Kidney capillary endothelial cell (primary cell): ENCODE measurements around the gene SLC9B1.
A peak's percentile ranks its signal among the peaks of the same experiment; 100 is the strongest.

Experiments used
- DNase-seq: peaks from one replicate; pipeline ENCODE4 v3.0.0-alpha.2; 2018; ENCODE audit warnings: low spot score

Gene SLC9B1

DNA sequence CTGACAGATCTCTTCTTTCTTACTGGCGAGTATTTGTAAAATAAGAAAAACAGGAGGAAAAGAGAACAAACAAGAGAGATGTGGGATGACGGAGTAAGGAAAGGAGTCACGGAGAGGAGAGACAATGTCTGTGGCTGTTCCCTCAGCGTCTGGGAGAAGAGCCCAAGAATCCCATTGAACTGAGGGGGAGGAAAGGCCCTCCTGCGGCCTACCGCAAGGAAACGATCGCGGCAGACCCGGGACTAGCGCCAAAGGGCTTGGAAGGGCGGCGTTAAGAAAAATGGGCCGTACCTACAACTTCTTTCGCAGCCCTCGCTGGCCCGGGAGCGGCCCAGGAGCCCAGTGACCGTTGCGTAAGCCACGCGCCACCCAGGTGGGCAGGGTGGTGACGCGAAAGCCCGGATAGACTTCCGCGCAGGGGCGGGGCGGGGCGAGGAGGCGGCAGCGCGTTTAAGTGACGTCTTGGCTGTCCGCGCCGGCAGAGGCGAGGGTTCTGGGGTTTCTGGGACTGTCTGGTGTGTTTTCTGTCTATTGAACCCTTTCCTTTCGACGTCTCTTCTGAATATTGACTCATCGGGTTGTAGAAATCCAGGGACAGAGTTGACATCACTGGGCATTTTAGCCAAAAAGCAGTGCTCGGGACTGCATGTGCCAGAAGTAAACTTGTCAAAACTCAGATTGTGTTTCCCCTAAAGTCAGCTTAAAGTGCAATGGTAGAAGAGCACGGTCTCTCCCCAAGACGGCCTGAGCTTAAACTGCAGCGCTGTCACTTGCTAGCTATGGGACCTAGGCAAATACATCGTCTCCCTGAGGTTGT lies at the start of gene SLC9B1:
Gene SLC9B1 (minus strand): TSS at position 398 of the 817 bp plus-strand sequence. CDS start 27,994 bp downstream, outside the sequence.
- peak; percentile 71 for DNase-seq

GRCh38 chr4:103067841-103068547 lies 48.5 kb upstream of the SLC9B1 start:
- peak; percentile 55 for DNase-seq

DNA sequence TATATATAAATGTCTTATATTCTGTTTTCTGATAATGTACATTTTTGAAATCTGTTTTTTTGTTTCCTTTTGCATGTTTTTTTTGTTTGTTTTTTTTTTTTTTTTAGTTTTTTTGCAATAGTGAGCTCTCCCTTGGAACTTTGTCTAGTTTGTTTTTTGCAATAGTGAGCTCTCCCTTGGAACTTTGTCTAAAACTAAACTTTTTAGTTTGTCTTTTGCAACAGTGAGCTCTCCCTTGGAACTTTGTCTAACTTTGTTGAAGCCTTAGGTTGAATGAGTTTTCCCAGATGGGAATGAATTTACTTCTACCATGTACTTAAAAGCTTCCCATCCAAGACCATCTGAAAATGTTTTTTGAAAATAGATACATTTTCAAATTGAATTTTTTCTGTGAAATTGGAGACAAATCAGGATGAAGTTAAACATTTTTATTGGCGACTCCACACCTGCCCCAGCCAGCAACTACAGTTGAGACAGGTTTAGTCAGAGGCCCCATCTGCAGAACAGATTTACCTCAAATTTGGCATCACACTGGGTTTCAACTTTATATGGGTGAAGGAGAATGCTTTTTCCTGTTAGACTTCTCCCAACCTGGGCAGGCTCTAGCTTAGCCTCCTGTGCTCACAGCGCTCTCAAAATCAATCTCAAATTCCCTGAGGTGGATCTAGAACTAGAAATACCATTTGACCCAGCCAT lies 41.1 kb upstream of the SLC9B1 start:
- DNase-seq = no peak

- no peak for DNase-seq
Observed at GRCh38 chr4:103054030-103054429, 34.5 kb upstream of the SLC9B1 start.

- DNase-seq = no peak
Observed at GRCh38 chr4:103052779-103053178, 33.3 kb upstream of the SLC9B1 start.

DNA sequence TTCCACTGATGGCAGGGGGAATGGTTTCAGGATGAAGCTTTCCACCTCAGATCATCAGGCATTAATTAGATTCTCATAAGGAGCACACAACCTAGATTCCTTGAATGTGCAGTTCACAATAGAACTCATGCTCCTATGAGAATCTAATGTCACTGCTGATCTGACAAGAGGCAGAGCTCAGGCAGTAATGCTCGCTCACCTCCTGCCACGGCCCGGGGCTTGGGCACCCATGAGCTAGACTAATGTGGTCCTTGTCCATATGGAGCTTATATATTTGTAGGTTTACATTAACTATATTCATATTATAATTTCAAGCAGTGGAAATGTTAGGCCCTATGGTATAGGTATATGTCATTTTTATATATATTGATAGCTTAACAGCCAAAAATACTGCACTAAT lies 32.6 kb upstream of the SLC9B1 start:
- no peak for DNase-seq

- no peak for DNase-seq
Observed at GRCh38 chr4:103050736-103051436, 31.4 kb upstream of the SLC9B1 start.

- peak; percentile 35 for DNase-seq
Observed at GRCh38 chr4:103046416-103047290, 27.1 kb upstream of the SLC9B1 start.

GRCh38 chr4:103044183-103044582 lies 24.7 kb upstream of the SLC9B1 start:
- DNase-seq = no peak

- no peak for DNase-seq
Observed at GRCh38 chr4:103036169-103036568, 16.7 kb upstream of the SLC9B1 start.

DNA sequence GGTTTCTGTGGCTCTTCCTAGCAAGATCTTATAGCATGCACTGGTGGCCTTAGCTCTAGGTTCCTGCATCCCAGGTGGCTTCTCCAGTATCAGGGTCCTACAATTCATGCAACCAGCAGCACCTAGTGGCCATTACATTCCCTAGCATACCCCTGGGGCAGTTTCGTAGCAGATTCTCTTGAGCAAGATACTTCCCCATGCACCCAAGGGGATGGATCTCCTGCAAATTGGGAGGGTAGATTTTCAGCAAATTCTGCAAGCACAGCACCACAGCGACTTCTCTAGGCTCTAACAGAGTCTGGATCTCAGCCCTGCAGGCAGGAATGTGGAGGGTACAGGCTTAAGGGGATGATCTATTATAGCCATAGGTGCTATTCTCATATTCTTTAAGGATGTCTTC lies 13.1 kb upstream of the SLC9B1 start:
- DNase-seq = peak; percentile 6

DNA sequence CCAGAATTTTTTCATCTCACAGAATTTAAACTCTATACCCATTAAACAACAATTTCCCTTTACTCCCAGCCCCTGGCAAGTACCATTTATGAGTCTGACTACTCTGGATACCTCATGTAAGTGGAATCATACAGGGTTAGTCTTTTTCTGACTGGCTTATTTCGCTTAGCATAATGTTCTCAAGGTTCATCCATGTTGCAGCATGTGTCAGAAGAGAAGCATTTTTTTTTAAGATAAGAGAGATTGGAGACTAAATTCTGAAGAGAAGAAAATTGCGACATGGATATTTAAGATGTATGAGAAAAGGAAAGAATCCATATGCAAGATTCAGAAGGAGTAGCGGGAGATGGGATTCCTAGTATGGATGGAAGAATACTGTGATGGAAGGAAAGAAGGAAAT lies 11.3 kb upstream of the SLC9B1 start:
- DNase-seq = no peak

DNA sequence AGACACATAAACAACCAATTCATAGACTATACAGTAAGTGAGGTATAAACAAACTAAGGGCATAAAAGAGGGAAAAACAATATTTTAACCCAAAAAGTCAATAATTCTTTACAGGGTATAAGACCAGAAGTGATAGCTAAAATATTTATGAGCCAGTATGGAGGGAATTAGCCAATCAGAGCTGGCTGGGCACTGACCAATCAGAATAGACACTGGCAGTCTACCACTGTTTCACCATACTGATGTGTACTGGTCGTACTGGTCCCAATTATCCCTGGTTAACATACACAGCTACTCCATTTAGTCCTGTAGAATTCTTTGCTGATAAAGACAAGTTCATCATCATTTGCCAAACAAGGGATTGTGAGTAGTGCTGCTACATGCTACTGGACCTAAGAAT lies 9.8 kb upstream of the SLC9B1 start:
- no peak for DNase-seq

DNA sequence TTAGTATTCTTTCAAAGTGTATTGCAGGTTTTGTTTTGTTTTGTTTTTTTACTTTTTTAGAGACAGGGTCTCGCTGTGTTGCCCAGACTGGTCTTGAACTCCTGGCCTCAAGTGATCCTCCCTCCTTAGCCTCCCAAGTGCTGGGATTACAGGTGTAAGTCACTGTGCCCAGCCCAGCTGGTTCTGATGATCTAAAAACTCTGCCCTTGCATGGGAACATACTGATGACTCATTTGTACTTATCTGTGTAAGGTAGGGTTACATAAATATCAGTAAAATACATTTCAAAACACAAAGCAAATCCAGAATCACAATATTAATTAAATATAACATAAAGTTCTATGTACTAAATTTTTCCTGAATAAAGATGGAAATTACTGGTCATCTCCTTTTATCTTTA lies 7.4 kb upstream of the SLC9B1 start:
- no peak for DNase-seq

DNA sequence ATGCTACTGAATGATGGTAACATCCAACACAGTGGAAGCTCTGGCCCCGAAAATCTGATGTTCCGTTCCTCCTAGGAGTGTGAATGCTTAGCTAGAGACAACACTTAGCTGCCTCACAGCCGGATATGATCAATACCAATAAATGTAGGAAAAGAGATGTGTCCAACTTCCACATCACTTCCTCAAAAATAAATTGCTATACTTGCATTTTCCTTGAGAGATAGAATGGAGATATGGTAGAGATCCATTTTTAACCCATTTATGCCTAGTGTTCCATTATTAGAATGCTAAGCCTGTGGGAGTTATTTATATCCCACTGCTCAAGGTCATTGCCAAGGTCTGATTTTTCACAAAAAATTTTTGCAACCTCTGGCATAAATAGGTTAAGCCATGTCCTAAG lies 5.5 kb upstream of the SLC9B1 start:
- no peak for DNase-seq

DNA sequence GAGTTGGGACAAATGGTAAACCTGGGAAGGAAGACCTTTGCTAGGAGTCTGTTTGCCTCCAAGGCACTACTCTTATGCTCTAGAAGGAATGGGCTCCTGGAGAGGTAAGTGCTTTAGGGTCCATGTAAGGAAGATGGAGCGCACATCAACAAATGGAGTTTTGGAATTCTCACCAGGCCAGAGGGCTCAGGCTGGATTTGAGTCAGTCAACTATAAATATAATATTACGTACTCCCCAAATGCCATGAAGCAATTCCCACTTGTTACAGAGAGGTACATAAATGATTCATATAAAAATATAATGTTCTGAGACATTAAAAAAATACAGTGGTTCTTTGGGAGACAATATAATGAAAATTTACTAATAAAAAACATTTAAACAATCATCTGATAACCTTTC lies 1.6 kb upstream of the SLC9B1 start:
- DNase-seq = no peak

GRCh38 chr4:103018391-103019307 lies 856 bp downstream of the SLC9B1 start:
- no peak for DNase-seq

GRCh38 chr4:103012551-103012950 lies 7.0 kb downstream of the SLC9B1 start:
- no peak for DNase-seq

- DNase-seq = no peak
Observed at GRCh38 chr4:103012060-103012459, 7.4 kb downstream of the SLC9B1 start.

GRCh38 chr4:103011378-103012025 lies 8.0 kb downstream of the SLC9B1 start:
- DNase-seq = no peak
